DMS53 treated with DMSO at 0.1 percent for 48 hours (cell line): ENCODE results near the gene MAPK8.
A peak's percentile ranks its signal among the peaks of the same experiment; 100 is the strongest.
"Not testable (repeated sequence)": the region's sequence is repeated elsewhere in the genome, so short reads cannot be mapped to it uniquely, and the experiment has no call there.

Experiments used
- DNase-seq: peaks from one replicate; lab custom pipeline; 2025; ENCODE audit not compliant: unreplicated experiment; lab: John Stamatoyannopoulos, UW

The MAPK8 gene

DNA sequence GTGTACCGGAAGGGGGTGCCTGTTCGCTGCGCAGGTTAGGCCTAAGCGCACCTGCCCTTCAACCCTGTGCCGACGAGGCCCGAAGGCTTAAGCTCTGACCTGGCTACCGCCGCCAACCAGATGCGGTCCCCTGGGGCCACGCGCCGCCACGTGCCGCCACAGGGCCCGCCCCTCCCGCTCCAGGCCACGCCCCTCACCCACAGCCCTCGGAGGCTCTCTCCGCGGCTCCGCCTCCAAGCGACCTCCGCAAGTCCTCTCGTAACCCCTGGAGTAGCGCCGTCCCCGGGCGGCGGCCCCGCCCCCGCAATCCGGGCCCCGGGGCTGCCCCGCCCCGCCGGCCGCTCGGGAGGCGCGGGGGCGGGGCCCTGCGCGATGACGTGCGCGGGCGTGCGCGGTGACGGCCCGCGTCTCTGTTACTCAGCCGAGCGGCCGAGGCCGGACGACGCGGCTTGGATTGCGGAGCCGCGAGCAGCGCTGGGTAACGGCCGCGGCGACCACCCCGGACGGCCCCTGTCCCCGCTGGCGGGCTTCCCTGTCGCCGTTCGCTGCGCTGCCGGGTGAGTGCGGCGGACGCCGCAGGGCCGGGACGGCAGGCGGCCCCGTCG lies at the start of gene MAPK8:
Gene MAPK8, plus strand, starts transcription at position 413 of the 605 bp plus-strand sequence. CDS start 94,984 bp downstream, outside the sequence.
- DNase-seq: peak; percentile 93

DNA sequence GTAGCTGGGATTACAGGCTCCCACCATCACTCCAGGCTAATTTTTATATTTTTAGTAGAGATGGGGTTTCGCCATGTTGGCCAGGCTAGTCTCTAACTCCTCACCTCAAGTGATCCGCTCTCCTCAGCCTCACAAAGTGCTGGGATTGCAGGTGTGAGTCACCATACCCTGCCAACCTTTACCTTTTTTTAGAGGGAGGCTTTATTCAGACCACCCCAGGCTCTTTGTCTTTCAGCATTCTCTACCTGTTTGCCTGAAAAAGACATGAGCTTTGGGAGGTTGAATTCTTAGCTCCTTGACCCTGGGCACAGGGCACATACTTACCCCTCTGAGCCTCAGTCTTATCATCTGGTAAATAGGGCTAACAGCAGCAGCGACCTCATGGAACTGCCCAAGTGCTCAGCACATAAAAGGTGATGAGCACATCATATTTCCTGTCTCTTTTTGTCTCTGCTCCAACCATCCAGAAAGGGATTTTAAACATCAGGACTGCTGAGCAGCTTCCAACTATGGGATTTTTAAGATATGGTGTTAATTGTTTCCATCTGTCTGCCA lies 49.0 kb upstream of the MAPK8 start:
- DNase-seq: no peak

DNA sequence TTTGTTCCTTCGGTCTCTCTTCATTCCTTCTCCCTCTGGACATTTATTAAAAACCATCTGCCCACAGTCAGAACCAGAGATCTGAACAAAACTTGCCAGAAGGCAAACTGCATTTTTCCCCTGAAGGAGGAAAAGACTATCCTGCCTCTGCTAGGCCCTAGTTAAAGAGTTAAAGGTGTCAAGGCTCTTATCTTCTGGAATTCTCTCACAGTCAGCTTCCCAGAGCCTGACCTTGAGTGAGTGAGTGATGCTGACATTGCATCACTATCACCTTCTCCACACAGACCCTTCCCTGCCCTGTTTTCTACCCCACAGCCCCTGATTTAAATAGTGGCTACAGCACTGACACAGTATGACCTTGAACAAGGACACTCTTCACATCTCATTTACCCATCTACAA lies 48.4 kb upstream of the MAPK8 start:
- no peak for DNase-seq

DNA sequence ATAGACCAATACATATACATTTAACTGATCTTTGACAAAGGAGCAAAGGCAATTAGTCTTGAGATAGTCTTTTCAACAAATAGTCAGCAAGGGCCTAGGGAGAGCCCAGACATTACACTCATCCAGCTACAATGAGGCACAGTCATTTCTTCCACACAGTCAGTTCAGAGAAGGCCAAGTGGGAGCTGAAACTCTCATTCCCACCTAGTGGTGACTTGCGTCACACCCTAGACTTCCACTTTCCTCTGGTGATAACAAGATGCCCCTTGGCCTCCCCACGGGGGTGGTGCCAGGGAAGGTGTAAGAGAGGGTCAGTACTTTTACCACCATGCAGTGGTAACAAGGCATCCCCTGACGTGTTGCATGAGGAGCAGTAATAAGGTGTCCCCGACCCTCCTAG lies 39.9 kb upstream of the MAPK8 start:
- DNase-seq: no peak

DNA sequence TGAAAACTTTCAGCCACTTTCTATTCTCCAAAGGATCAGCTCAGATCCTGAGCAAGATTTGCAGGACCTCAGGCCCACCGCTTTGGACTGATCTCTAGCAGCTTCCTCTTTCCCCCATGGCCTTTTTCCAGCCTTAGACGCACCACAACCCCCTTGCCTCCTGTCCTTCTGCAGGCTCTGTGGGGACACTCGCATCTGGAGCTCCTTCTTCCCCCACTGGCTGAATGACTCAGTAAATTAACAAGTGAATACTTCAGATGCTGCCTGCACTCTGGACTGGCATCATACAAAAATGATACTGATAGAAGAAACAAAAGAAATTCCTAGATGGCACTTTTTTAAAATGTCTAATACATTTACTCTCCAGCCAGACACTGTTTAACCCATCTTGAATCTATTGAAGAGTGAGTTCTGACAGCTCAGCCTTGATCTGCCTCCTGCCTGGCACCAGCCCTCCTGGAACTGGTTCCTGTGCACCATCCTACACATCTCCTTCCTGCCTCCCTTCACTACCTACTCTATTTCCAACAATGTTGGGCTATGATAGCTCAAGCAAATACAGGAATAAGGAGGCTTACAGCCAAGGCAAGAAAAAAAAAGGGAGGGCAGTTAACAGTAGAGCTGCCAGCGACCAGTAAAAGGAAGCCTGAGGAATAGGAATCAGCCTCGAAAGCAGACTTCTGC lies 35.3 kb upstream of the MAPK8 start:
- DNase-seq: no peak

DNA sequence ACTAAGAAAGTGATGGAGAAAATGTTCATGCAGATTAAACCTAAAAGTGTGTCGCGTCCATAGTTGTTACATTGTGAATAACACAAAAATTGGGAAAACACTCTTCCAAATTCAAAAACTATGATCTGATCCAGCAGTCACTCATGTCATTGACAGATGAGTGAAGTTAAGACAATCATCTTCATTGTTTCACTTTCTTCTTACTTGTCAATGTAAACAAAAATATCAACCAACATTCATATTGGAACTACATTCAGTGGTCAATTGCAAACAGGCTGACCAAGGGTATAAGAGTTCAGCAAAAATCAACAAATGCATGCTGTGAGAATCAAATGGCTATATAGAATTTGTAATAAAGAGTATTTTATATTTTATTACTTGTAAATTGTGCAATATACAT lies 33.8 kb upstream of the MAPK8 start:
- DNase-seq: no peak

DNA sequence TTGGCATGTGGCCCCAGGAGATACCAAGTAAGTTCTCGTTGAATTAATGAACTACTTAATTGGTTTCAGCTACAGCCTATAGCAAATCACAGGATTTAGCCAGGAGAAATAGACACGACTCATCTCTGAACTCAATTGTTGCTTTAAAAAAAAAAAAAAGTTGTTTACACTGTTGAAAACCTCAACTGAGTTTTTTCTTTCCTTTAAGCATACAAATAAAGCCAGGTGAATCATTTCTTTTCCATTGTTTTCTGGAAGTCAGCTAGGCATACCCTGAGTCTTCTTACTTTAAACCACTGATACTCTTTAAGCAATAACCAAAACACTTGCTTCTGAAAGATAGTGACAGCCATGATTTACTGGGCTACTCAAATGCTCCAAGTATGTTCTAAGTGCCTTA lies 32.7 kb upstream of the MAPK8 start:
- peak; percentile 60 for DNase-seq

DNA sequence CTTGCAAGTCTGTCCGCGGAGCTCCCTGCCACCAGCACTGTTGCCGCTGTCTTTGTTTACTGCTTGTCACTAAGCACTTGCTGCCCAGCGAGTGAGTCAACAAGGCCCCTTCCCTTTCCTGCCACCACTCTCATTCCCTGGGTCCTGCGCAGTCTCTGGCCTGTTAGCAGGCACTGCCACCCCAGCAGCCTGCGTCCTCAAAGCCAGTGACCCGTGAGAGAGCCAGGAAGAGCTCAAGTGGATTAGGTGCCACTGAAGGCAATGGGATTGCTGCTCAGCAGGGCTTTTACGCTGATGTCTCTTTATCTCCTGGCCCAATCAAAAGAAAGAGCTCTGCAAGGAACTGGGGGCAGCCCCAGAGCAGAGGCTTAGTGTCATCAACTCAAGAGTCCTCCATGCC lies 31.8 kb upstream of the MAPK8 start, which contains the start of gene FRMPD2:
Gene FRMPD2, minus strand, starts transcription at position 61 of the 400 bp plus-strand sequence. CDS start 129 bp downstream, outside the sequence.
- DNase-seq: peak; percentile 93

DNA sequence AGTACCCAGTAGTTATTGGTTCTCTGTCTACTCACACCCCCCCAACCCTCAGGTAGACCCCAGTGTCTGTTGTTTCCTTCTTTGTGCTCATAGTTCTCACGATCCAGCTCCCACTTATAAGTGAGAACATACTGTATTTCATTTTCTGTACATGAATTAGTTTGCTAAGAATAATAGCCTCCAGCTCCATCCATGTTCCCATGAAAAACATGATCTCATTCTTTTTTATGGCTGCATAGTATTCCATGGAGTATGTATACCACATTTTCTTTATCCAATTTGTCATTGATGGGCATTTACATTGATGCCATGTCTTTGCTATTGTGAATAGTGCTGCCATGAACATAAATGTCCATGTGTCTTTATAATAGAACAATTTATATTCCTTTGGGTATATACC lies 29.4 kb upstream of the MAPK8 start:
- DNase-seq: no peak

DNA sequence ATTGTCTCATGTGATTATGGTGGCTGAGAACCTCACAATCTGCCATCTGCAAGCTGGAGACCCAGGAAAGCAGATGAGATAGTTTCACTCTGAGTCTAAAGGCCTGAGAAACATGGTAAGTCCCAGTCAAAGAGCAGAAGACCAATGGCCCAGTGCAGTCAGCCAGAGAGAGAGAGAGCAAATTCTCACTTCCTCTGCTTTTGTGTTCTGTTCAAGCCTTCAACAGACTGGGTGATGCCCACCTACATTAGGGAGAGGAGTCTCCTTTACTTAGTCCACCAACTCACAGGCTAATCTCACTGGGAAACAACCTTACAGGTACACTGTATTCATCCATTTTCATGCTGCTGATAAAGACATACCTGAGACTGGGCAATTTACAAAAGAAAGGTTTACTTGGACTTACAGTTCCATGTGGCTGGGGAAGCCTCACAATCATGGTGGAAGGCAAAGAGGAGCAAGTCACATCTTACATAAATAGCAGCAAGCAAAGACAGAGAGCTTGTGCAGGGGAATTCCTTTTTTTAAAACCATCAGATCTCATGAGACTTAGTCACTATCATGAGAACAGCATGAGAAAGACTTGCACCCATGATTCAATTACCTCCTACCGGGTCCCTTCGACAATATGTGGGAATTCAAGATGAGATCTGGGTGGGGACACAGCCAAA lies 27.3 kb upstream of the MAPK8 start:
- no peak for DNase-seq

DNA sequence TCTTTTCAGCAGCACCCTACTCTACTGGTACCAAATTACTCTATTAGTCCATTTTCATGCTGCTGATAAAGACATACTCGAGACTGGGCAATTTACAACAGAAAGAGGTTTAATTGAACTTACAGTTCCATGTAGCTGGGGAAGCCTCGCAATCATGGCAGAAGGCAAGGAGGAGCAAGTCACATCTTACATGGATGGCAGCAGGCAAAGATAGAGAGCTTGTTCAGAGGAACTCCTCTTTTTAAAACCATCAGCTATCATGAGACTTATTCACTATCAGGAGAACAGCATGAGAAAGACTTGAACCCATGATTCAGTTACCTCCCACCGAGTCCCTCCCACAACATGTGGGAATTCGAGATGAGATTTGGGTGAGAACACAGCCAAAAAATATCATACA lies 24.8 kb upstream of the MAPK8 start:
- DNase-seq: not testable (repeated sequence)

DNA sequence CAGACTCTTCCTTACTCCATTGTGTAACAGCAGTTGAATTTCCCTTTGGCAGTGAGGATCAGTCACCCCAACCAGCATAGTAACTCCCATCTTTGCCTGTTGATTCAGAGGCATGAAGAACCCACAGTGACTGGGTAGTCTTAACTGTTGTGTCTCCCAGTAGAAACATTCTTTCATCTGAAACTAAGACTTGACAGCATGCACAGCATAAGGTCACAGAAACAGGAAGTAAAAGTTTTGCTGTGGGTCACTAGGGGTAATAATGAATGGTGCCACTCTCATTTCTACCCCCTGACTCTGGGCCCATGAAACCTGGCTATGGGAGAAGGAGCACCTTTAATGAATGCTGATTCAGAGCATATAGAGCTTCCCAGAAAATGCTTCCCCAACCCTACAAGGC lies 23.6 kb upstream of the MAPK8 start:
- no peak for DNase-seq

DNA sequence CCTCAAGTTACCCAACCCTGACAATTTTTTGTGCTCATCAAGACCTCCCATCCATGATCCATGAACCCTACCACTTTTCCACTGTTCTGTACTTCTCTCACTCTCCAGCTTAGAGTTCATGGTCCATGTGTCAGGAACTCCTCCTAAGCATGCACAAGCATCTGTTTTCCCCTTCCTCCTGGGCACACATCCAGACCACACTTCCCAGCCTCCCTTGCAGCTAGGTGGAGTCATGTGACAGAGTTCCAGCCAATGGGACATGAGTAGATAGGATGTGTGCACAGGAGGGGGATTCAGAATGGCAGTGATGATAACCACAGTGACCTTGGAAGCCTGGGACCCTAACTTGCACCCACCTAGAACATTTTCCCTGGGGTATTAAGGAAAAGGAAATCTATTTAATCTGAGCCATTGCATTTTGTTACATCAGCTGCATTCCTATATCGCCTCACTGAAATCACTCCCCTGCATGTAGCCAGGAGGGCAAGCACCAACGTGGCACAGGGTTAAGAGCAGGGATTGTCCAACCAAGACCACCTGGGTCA lies 22.4 kb upstream of the MAPK8 start:
- no peak for DNase-seq

DNA sequence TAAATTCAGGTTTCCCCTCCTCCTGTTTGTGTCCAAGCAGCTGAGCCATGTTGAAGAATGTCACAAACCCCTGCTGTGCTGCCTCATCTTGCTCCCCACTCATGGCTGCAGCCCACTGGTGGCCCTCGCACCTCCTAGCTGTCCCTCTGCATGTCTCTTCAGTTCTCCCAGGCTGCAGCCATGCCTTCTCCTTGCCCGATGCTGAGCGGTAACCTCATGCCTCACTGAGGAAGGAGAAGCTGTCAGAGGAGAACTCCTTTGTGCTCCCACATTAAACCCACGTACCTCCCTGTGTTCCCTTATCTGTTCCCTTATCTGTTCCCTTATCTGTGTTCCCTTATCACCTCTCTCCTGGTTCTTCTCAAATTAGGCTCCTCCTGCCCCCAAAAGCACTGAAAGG lies 21.7 kb upstream of the MAPK8 start:
- DNase-seq: no peak

DNA sequence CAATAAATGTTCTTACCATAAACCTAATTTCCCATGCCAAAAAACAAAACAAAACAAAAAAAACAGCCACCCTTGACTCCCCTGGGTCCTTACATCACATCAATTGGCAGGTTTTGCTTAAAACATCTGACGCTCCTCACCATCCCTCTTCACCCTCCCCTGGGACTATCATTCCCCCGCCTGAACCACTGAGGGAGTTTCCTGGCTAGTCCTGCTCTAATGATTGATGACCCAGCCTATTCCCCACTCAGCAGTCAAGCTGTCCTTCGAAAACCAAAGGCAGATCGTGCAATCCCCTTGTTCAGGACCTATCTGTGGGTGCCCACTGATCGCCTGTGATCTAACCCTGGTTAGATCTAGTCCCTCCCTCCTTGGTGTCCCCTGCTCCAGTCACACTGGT lies 20.8 kb upstream of the MAPK8 start:
- no peak for DNase-seq

DNA sequence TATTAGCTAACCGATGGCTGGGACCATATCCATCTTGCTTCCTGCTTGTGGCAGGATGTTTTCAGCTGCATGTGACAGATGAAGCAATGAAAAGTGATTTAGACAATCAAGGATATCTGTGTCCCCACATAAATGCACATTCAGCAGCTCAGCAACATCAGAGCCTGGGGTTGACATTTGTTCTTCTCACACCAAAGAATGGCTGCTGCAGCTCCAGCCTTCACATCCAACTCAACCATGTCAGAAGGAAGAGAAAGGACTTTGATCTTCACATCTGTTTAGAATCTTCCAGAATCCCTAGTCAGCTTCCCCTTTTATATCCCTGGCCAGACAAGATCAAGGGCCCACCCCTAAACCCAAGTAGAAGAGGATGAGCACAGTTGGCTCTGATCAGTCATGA lies 20.1 kb upstream of the MAPK8 start:
- no peak for DNase-seq

DNA sequence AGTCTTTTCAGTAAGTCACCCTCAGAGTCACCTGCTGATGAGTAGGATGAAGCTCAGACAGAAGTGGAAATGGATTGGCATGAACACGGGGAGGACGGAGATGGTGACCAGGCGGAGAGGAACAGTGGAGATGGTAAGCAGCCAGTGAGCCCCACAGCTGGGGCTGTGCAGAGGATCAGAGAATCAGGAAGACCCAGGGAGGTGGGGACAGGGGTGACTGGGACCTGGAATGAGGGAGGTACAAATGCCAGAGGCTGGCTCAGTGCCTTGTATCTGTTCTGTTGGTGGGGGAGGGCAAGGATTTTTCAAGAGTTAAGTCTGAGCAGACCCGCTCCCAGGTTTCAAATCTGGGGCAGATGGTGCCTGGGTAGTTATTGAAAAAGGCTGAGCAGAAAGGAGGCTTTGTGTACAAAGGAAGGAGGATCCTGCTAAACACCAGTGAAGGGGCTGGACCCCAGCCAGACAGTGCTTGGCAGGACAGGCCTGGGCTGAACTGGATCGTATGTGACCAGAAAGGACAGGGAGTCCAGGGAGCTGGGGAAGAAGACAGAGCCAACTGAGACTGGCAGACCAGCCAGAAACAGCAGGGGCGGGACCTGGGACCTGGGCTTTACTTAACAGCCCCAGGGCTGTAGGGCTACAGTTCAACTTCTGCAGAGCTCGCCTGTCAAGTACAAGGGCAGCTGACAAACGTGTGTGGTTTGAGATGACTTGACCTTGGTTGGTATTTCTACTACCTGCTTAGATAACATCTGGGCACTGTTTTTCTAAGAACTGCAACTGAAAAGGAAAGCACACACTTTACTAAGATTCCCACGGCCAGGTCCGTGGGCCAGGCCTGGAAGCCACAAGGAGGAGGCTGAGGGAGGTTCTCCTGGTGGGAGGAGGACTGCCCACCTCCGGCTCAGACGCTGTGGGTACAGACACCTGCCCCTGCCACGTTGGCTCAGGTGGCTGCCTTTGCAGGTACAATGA lies 18.8 kb upstream of the MAPK8 start:
- DNase-seq: peak; percentile 19

DNA sequence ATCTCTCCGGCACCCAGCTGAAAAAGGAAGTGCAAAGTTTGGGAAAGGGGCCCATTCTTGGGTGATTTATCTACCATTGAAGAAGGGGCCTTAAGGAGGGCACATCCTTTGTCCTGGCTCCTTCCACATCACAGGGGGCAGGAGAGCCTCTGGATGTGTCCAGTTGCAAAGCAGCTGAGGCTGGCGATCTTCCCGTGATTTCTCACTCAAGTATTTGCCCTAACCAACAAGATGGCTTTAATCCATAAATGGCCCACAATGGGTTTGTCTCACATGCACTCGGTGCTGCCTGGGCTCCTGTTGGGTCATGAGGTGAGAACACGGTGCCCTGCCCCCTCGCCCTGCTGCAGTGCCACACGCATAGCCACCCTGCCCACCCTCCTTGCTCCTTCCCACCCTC lies 17.8 kb upstream of the MAPK8 start:
- DNase-seq: no peak

DNA sequence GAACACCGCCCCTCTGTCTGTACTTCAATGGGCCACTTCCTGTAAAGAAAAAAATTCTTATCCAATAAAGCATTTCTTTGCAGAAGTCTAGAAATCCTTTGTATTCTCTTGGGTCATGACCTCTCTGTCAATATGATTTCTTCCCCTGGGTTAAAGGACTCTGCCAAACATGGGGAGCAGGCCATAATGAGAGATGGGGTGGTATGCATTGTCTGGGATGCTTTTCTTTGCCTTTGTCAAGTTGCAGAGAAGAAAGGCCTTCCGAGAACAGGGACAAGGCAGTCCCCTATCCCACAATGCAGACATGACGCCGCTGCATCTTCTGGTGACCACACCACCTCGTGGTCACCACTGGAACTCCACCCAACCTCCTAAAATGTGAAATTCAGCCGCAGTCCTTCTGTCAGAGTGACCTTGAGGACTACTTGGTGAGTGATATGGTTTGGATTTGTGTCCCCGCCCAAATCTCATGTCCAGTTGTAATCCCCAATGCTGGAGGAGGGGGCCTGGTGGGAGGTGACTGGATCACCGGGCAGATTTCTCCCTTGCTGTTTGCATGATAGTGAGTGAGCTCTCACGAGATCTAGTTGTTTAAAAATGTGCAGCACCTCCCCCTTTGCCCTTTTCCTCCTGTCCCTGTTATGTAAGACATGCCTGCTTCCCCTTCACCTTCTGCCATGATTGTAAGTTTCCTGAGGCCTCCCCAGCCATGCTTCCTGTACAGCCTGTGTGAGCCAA lies 16.8 kb upstream of the MAPK8 start:
- peak; percentile 41 for DNase-seq

DNA sequence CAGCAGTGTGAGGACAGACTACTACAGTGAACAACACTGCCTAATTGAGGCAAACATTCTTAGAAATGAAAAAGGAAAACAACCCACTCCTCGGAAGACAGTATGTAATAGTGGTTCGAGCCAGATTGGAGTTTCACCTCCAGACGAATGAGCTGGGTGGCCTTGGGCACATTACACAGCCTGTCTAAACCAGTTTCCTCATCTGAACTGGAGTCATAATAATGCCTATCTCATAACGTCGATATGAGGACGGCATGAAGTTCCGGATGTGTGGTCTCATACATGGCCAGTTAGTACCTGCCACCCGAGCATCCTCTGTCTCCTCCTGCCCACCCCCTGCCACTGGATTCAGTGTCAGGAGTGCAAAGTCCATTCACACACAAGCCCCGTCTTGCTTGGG lies 16.2 kb upstream of the MAPK8 start:
- DNase-seq: no peak
